Stimulated activated CD4-positive, alpha-beta T cell treated with anti-CD3 and anti-CD28 coated beads, Interleukin-1b, Interleukin-23, amount 100 ng/mL, for 48 hours (primary cell): ENCODE measurements around the gene CRELD2.

Source experiments
- DNase-seq: peaks from one replicate; pipeline ENCODE4 v3.0.0-alpha.2; 2020

The CRELD2 gene

DNA sequence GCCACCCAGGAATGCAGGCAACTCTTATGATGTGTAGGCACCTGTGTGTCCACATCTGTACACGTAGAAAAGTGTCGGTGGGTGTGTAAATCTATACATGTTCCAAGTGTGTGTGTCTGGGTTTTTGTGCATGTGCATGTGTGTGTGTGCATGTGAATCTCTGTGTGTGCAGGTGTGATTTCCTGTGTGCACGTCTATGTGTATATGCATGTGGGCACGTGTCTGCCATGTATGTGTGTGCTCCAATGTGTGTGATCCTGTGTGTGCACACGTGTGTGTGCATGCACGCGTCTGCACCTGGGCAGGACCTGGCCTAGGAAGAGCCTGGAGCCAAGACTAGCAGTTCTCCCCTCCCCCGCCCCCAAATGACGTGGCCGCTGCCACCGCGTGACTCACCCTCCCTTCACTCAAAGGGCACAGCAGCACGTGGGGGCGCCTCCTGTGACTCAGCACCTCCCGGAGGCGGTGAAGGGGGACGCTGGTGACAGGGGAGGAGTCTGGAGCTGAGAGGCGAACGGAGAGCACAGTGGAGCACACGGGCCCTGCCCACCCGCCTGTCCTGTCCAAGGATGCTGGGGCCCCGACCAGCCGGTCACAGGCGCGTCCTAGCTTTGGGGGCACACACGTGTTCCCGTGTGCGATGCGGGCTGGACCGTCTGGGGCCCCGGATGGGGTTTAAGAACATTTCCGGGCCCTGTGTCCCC, 52.2 kb downstream of the CRELD2 start:
- DNase-seq: peak; percentile 99

DNA sequence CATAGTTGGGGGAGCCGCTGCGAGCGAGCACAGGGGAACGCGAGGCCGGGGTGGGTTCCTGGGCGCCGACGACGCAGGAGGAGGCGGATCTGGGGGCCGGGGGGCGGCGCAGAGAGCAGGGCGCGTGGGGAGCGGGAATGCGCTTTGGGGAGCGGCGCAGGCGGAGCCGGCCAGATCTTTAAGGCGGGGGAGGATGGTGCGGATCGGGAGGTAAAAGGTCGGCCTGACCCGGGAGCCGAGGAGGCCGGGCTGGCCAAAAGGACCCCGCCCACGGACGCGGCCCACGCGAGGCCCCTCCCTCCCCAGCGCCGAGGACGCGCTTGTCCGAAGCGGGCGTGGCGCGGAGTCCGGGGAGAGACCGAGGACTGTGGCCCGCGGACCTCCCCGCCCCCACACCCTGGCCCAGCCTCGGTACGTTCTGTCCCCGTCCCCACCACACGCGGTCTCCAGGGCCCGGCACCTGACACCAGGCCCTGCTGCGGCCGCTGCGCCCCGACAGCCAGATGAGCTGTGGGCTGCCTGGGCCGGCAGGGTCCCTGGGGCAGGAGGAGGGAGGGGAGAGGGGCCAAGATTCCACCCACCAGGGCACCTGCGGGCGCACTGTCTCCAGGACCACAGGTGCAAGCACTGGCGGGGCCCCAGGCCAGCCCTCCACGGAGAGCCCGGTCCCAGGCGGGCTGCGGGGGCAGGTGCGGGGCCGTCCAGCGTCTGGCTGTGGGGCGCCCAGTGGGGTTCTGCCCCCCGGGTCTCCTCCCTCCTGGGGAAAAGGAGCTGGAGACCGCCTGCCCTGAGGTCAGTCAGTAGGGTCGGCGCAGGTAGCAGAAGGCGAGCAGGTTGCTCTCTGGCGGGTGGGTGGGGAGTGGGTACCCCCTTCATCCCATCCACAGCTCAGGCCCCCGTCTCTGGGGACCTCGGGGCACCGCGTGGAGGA, 53.1 kb downstream of the CRELD2 start:
- DNase-seq: peak; percentile 41

- DNase-seq: peak; percentile 15
Measured at GRCh38 chr22:49972163-49973017, 54.0 kb downstream of the CRELD2 start.

DNA sequence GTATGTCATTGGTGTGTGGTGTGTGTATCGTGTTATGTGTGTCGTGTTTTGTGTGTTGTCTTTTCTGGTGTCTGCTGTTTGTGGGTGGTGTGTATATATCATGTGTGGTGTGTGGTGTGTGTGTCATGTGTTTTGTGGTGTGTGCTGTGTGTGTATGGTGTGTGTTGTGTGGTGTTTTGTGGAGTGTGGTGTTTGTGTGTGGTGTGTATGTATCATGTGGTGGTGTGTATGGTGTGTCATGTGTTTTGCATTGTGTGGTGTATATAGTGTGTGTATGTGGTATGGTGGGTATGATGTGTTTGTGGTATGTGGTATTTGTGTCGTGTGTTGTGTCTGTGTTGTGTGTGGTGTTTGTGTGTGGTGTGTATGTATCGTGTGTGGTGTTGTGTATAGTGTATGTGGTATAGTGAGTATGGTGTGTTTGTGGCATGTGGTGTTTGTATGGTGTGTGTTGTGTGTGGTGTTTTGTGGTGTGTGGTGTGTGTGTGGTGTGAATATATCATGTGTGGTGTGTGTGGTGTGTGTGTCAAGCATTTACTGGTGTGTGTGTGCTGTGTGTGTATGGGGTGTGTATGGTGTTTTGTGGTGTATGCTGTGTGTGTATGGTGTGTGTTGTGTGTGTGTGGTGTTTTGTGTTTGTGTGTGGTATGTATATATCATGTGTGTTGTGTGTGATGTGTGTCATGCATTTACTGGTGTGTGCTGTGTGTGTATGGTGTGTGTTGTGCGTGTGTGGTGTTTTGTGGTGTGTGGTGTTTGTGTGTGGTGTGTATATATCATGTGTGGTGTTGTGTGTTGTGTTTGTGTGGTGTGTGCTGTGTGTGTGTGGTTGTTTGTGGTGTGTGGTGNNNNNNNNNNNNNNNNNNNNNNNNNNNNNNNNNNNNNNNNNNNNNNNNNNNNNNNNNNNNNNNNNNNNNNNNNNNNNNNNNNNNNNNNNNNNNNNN, 54.9 kb downstream of the CRELD2 start:
- DNase-seq: peak; percentile 1

GRCh38 chr22:49975543-49976389, 57.3 kb downstream of the CRELD2 start:
- DNase-seq: peak; percentile 77

GRCh38 chr22:49976439-49977175, 58.2 kb downstream of the CRELD2 start:
- peak; percentile 80 for DNase-seq
